GM23338 (cell line): ENCODE results near the gene THYN1. TPM values are rescaled to one million over a fixed set of nuclear protein-coding genes. Genes with fewer than 3 reads are reported as not detected.

ENCODE experiments used
- ATAC-seq: fragments of 200-7000 bp; cut with Tn5 transposase; 3 replicates; pipeline ENCODE4 v1.9.1; 2020
- DNase-seq: peaks from one replicate; pipeline ENCODE4 v3.0.0-alpha.2; 2015; ENCODE audit warnings: low spot score
- H2AFZ ChIP-seq: fragments of 200-600 bp; sonication (generic); 2 replicates; pipeline ENCODE4 v1.8.0; 2016; ENCODE audit warnings: antibody characterized with exemption, mild to moderate bottlenecking, moderate library complexity
- H3F3A ChIP-seq: fragments of 200-600 bp; sonication (generic); replicated peaks from 2 replicates; pipeline ENCODE4 v1.8.0; 2017; ENCODE audit warnings: antibody characterized with exemption, mixed run types, low read depth
- H3K27ac ChIP-seq: fragments of 200-600 bp; sonication (generic); 2 replicates; pipeline ENCODE4 v1.6.1; 2016; ENCODE audit warnings: low read depth
- H3K27me3 ChIP-seq: fragments of 200-600 bp; sonication (generic); 2 replicates; pipeline ENCODE4 v1.8.0; 2016; ENCODE audit warnings: mild to moderate bottlenecking, mixed run types, moderate library complexity; ENCODE audit not compliant: insufficient read depth
- H3K36me3 ChIP-seq: fragments of 200-600 bp; sonication (generic); 2 replicates; pipeline ENCODE4 v1.8.0; 2016; ENCODE audit warnings: mild to moderate bottlenecking; ENCODE audit not compliant: insufficient read depth
- H3K4me1 ChIP-seq: fragments of 200-600 bp; sonication (generic); 2 replicates; pipeline ENCODE4 v1.8.0; 2016; ENCODE audit warnings: mild to moderate bottlenecking, moderate library complexity; ENCODE audit not compliant: insufficient read depth
- H3K4me2 ChIP-seq: fragments of 200-600 bp; sonication (generic); 2 replicates; pipeline ENCODE4 v1.7.1; 2017; ENCODE audit warnings: mixed run types
- H3K4me3 ChIP-seq: fragments of 200-600 bp; sonication (generic); 2 replicates; pipeline ENCODE4 v1.6.1; 2016; ENCODE audit warnings: mixed run types
- H3K79me2 ChIP-seq: fragments of 200-600 bp; sonication (generic); replicated peaks from 2 replicates; pipeline ENCODE4 v1.8.0; 2017; ENCODE audit warnings: mild to moderate bottlenecking; ENCODE audit not compliant: insufficient read depth
- H3K9me2 ChIP-seq: fragments of 200-600 bp; sonication (generic); 2 replicates; pipeline ENCODE4 v1.8.0; 2017; ENCODE audit not compliant: insufficient read depth
- H4K20me1 ChIP-seq: fragments of 200-600 bp; sonication (generic); replicated peaks from 2 replicates; pipeline ENCODE4 v1.8.0; 2017; ENCODE audit warnings: mild to moderate bottlenecking; ENCODE audit not compliant: insufficient read depth
- H3K27ac Mint-ChIP-seq: 2 replicates; pipeline ENCODE4 v1.8.0; 2020; ENCODE audit warnings: inconsistent platforms, mild to moderate bottlenecking, moderate library complexity, mixed read lengths
- H3K27me3 Mint-ChIP-seq: 3 replicates; pipeline ENCODE4 v1.8.0; 2022; ENCODE audit warnings: low read depth, mild to moderate bottlenecking, moderate library complexity, mixed read lengths, inconsistent platforms; ENCODE audit not compliant: insufficient read depth, poor library complexity
- H3K36me3 Mint-ChIP-seq: 3 replicates; pipeline ENCODE4 v1.8.0; 2021; ENCODE audit warnings: low read depth, mild to moderate bottlenecking, inconsistent platforms, moderate library complexity, mixed read lengths
- H3K4me1 Mint-ChIP-seq: 3 replicates; pipeline ENCODE4 v1.8.0; 2020; ENCODE audit warnings: mild to moderate bottlenecking, inconsistent platforms, mixed read lengths
- H3K4me3 Mint-ChIP-seq: 3 replicates; pipeline ENCODE4 v1.8.0; 2021; ENCODE audit warnings: moderate library complexity, mild to moderate bottlenecking, inconsistent platforms, mixed read lengths
- H3K9me3 Mint-ChIP-seq: 3 replicates; pipeline ENCODE4 v1.8.0; 2020; ENCODE audit warnings: moderate library complexity, mild to moderate bottlenecking, inconsistent platforms, mixed read lengths
- CREB1 ChIP-seq: fragments of 250-450 bp; sonication (Bioruptor Pico); IDR thresholded peaks from 2 replicates; pipeline ENCODE4 v1.5.0; 2020; ENCODE audit warnings: low read depth, mild to moderate bottlenecking, moderate library complexity
- CTCF ChIP-seq, 2 experiments: fragments of 200-600 bp in 1 of 2; sonication (generic) in 1 of 2; conservative IDR thresholded peaks; 2 replicates each; pipeline versions ENCODE4 v1.5.1 to v1.6.1; 2016 to 2017; ENCODE audit warnings: antibody characterized with exemption in 2 of 2, low read depth in 2 of 2, mild to moderate bottlenecking in 2 of 2, moderate library complexity in 1 of 2
- EZH2 ChIP-seq: fragments of 200-600 bp; sonication (generic); IDR thresholded peaks from one replicate; pipeline ENCODE4 v1.8.0; 2017; ENCODE audit warnings: antibody characterized with exemption, mild to moderate bottlenecking, low read depth; ENCODE audit not compliant: unreplicated experiment
- EZH2phosphoT487 ChIP-seq: fragments of 200-600 bp; sonication (generic); IDR thresholded peaks from one replicate; pipeline ENCODE4 v1.8.1; 2018; ENCODE audit warnings: antibody characterized with exemption; ENCODE audit not compliant: unreplicated experiment
- JUNB ChIP-seq: IDR thresholded peaks from one replicate; pipeline ENCODE4 v1.6.1; 2016; ENCODE audit warnings: antibody characterized with exemption; ENCODE audit not compliant: unreplicated experiment
- NANOG ChIP-seq: IDR thresholded peaks from 2 replicates; pipeline ENCODE4 v1.6.1; 2016; ENCODE audit warnings: antibody characterized with exemption, borderline replicate concordance
- POLR2AphosphoS5 ChIP-seq: IDR thresholded peaks from 2 replicates; pipeline ENCODE4 v1.6.1; 2016; ENCODE audit warnings: antibody characterized with exemption, low read depth
- REST ChIP-seq: IDR thresholded peaks from one replicate; pipeline ENCODE4 v1.6.1; 2018; ENCODE audit warnings: antibody characterized with exemption; ENCODE audit not compliant: unreplicated experiment
- STAT1 ChIP-seq: IDR thresholded peaks from one replicate; pipeline ENCODE4 v1.6.1; 2016; ENCODE audit warnings: antibody characterized with exemption; ENCODE audit not compliant: unreplicated experiment
- ZNF114 ChIP-seq: fragments of 250-450 bp; sonication (Bioruptor Pico); IDR thresholded peaks from 2 replicates; pipeline ENCODE4 v1.5.0; 2020; ENCODE audit warnings: mild to moderate bottlenecking, moderate library complexity
- ZNF331 ChIP-seq: fragments of 250-450 bp; sonication (Bioruptor Pico); IDR thresholded peaks from 2 replicates; pipeline ENCODE4 v1.5.0; 2020; ENCODE audit warnings: low read depth, mild to moderate bottlenecking, moderate library complexity
- polyA plus RNA-seq: library from polyadenylated mRNA; unstranded; fragments of >200 nt; fragmentation: Nextera tagmentation; extraction: Ambion mirVana; gene quantifications from 2 replicates; pipeline ENCODE4 v1.2.1, GENCODE V29; 2016
- total RNA-seq: library from RNA; depleted of rRNA; stranded (reverse); fragments of >200 nt; shearing (Covaris generic); gene quantifications from 2 replicates; pipeline ENCODE4 v1.2.3, GENCODE V29; 2014
- TF ChIP-seq, protein P1 (sequence below): IDR thresholded peaks from 2 replicates; pipeline ENCODE4 v1.6.1; 2016; ENCODE audit warnings: antibody characterized with exemption

Gene THYN1
- total and polyA plus RNA-seq, 2 experiments from 2014 or later: 116 to 216 TPM

DNA sequence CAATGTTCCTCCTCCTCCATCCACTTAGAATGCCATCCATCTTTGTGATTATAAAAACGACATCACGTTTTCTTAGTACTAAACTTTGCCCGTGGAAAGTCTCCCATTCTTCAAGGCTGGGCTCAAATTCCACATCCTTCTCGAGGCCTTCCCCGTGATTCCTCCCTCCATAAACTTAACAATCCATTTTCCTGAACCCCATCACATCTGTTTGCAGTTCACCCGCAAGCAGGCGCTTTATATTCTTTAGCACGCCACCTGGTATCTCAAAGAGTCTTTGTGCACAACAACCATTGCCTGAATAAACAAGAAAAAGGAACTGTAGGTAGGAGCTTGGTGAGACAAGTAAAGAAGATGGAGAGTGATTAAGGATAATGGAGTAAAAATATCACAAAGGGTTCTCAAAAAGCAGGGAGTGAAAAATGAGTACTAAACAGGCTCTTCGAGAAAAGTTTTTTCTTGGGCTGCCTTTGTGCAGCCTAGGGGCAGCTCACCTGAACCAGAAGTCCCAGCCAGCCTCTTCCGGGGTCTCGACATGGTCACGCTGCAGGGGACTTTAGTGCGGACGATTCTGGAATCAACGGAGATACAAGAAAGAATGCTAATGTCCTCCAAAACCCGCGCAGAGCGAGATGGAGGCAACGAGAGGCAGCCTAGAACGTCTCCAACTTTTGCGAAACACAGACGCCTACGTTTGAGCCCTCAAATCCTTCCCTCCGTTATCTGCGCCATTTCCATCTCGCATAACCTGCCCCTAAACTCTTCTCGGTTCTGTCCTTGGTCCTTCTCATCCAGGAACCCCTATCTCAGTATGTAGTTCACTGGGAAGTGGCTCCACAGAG, 585 bp downstream of the THYN1 start:
- no peak overlapping the region for H3K27ac ChIP-seq
- peaks cover 17% of the 10 kb centered on the region for H4K20me1 ChIP-seq
- DNase-seq (peak; percentile 58), ATAC-seq (peak; percentile 47)
- H3K4me1 ChIP-seq: peaks cover 24% of the 10 kb centered on the region
- H2AFZ ChIP-seq: peak overlapping the region; percentile 77
- Mint-ChIP-seq H3K36me3 (peaks cover 45% of the 10 kb centered on the region), H3K27me3 (no peaks in the 10 kb centered on the region), H3K9me3 (no peaks in the 10 kb centered on the region), H3K4me1 (peaks cover 26% of the 10 kb centered on the region), H3K27ac (peak overlapping the region; percentile 82), H3K4me3 (peak overlapping the region; percentile 81)
- peak overlapping the region; percentile 77 for H3K4me2 ChIP-seq
- H3K9me2 ChIP-seq: no peaks in the 10 kb centered on the region
- H3K79me2 ChIP-seq: peaks cover 46% of the 10 kb centered on the region
- TF ChIP-seq ZNF331 (CRISPR knock-in tag) (no peak), REST (peak; percentile 36), EZH2 (no peak), ZNF114 (no peak), STAT1 (no peak), CREB1 (CRISPR knock-in tag) (no peak)
- H3K27me3 ChIP-seq: no peaks in the 10 kb centered on the region
- H3F3A ChIP-seq: no peaks in the 10 kb centered on the region; the same call in 1 of the 2 replicates
- peak overlapping the region; percentile 65 for H3K4me3 ChIP-seq
- peaks cover 31% of the 10 kb centered on the region for H3K36me3 ChIP-seq

GRCh38 chr11:134250675-134251074, 2.5 kb downstream of the THYN1 start:
- Histone ChIP-seq H2AFZ (no peak overlapping the region), H3K9me2 (no peaks in the 10 kb centered on the region), H3K4me2 (no peak overlapping the region), H3K27me3 (no peaks in the 10 kb centered on the region), H4K20me1 (peaks cover 13% of the 10 kb centered on the region), H3K36me3 (peaks cover 24% of the 10 kb centered on the region), H3K4me3 (no peak overlapping the region), H3K4me1 (peaks cover 24% of the 10 kb centered on the region), H3K27ac (no peak overlapping the region), H3K79me2 (peaks cover 32% of the 10 kb centered on the region), H3F3A (no peaks in the 10 kb centered on the region; the same call in 1 of the 2 replicates)
- Mint-ChIP-seq H3K27me3 (no peaks in the 10 kb centered on the region), H3K36me3 (peaks cover 47% of the 10 kb centered on the region), H3K9me3 (no peaks in the 10 kb centered on the region), H3K4me1 (peaks cover 26% of the 10 kb centered on the region), H3K27ac (no peak overlapping the region), H3K4me3 (no peak overlapping the region)
- ATAC-seq: no peak
- no peak for DNase-seq
- no peak for TF ChIP-seq STAT1
- no peak for TF ChIP-seq NANOG
- no peak for TF ChIP-seq ZNF331 (CRISPR knock-in tag)
- TF ChIP-seq EZH2phosphoT487: no peak
- no peak for TF ChIP-seq CTCF (conservative IDR thresholded peaks at IDR 0.05; ENCODE audit: low read depth in 2 of 2)
- no peak for TF ChIP-seq POLR2AphosphoS5
- TF ChIP-seq JUNB: no peak
- TF ChIP-seq EZH2: no peak
- TF ChIP-seq, protein P1, sequence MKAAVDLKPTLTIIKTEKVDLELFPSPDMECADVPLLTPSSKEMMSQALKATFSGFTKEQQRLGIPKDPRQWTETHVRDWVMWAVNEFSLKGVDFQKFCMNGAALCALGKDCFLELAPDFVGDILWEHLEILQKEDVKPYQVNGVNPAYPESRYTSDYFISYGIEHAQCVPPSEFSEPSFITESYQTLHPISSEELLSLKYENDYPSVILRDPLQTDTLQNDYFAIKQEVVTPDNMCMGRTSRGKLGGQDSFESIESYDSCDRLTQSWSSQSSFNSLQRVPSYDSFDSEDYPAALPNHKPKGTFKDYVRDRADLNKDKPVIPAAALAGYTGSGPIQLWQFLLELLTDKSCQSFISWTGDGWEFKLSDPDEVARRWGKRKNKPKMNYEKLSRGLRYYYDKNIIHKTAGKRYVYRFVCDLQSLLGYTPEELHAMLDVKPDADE: no peak
- no peak for TF ChIP-seq ZNF114
